A549 (cell line): ENCODE data around the gene OPALIN. TPM values are rescaled to one million over a fixed set of nuclear protein-coding genes. Genes with fewer than 3 reads are reported as not detected.

ENCODE experiments used
- ATAC-seq, 2 experiments: fragments of 200-7000 bp in 1 of 2; fragments of >200 bp in 1 of 2; cut with Nextera tagmentation in 1 of 2; cut with Tn5 transposase in 1 of 2; 3 replicates each; pipeline versions ENCODE4 v1.8.0 to v1.9.1; 2018 to 2020; ENCODE audit warnings: mild to moderate bottlenecking in 1 of 2, moderate library complexity in 1 of 2
- CTCF ChIA-PET: fragments of 300-600 bp; sonication (Branson Sonifier 250); formaldehyde crosslinking; extraction: SDS; loops from one replicate; lab custom pipeline; 2021; ENCODE audit warnings: antibody characterized with exemption, inconsistent platforms; lab: Yijun Ruan, JAX
- POLR2A ChIA-PET: fragments of 350-600 bp; formaldehyde crosslinking; extraction: SDS; loops from one replicate; lab custom pipeline; 2021; ENCODE audit warnings: antibody characterized with exemption, inconsistent platforms; lab: Yijun Ruan, JAX
- DNase-seq, 2 experiments: peaks; one replicate each; pipeline versions ENCODE4 v3.0.0 to v3.0.0-alpha.2; 2011 to 2016; ENCODE audit warnings: low read depth in 1 of 2, low spot score in 1 of 2
- FAIRE-seq: peaks from 2 replicates; lab custom pipeline; 2011; peaks lifted over from hg19 to GRCh38; lab: Jason Lieb, UNC
- H3K27ac ChIP-seq, 2 experiments: fragments of >200 bp; sonication (Bioruptor Twin); formaldehyde crosslinking; 3 replicates each; pipeline ENCODE4 v1.5.1; 2016 to 2017
- H3K4me1 ChIP-seq: fragments of >200 bp; sonication (Bioruptor Twin); formaldehyde crosslinking; 3 replicates; pipeline ENCODE4 v1.6.1; 2016
- H3K4me2 ChIP-seq: fragments of >200 bp; sonication (Bioruptor Twin); formaldehyde crosslinking; 3 replicates; pipeline ENCODE4 v1.6.1; 2016
- H3K4me3 ChIP-seq: fragments of >200 bp; sonication (Bioruptor Twin); formaldehyde crosslinking; 3 replicates; pipeline ENCODE4 v1.5.1; 2016
- H3K9me3 ChIP-seq: fragments of >200 bp; sonication (Bioruptor Twin); formaldehyde crosslinking; 3 replicates; pipeline ENCODE4 v1.6.1; 2016
- BCL3 ChIP-seq: fragments of >200 bp; sonication (Bioruptor Twin); formaldehyde crosslinking; IDR thresholded peaks from 3 replicates; pipeline ENCODE4 v1.6.1; 2016
- BHLHE40 ChIP-seq: IDR thresholded peaks from 2 replicates; pipeline ENCODE4 v1.6.1; 2012; ENCODE audit warnings: low read depth, low read length, inconsistent platforms
- CBX2 ChIP-seq: fragments of 200-600 bp; sonication (generic); IDR thresholded peaks from 2 replicates; pipeline ENCODE4 v1.6.1; 2016; ENCODE audit warnings: low read depth, mild to moderate bottlenecking, borderline replicate concordance
- CBX8 ChIP-seq: fragments of 200-600 bp; sonication (generic); IDR thresholded peaks from 2 replicates; pipeline ENCODE4 v1.6.1; 2016
- CHD4 ChIP-seq: fragments of 200-600 bp; sonication (generic); IDR thresholded peaks from 2 replicates; pipeline ENCODE4 v1.6.1; 2016; ENCODE audit warnings: antibody characterized with exemption, mild to moderate bottlenecking, borderline replicate concordance
- CTCF ChIP-seq: fragments of >200 bp; sonication (Bioruptor Twin); formaldehyde crosslinking; IDR thresholded peaks from 3 replicates; pipeline ENCODE4 v1.5.1; 2016
- EHMT2 ChIP-seq: fragments of 200-600 bp; sonication (generic); IDR thresholded peaks from 2 replicates; pipeline ENCODE4 v1.6.1; 2016; ENCODE audit warnings: antibody characterized with exemption, low read depth, mild to moderate bottlenecking, moderate library complexity
- FOSB ChIP-seq: fragments of 250-450 bp; sonication (Bioruptor Pico); IDR thresholded peaks from 2 replicates; pipeline ENCODE4 v1.5.0; 2020; ENCODE audit warnings: mild to moderate bottlenecking, moderate library complexity
- FOXS1 ChIP-seq: fragments of 250-450 bp; sonication (Bioruptor Pico); IDR thresholded peaks from 2 replicates; pipeline ENCODE4 v1.5.0; 2020; ENCODE audit warnings: mild to moderate bottlenecking, moderate library complexity
- GATA3 ChIP-seq: IDR thresholded peaks from 2 replicates; pipeline ENCODE4 v1.6.1; 2012; ENCODE audit warnings: borderline replicate concordance
- HDAC2 ChIP-seq: fragments of 200-600 bp; sonication (generic); IDR thresholded peaks from 2 replicates; pipeline ENCODE4 v1.6.1; 2016
- HEYL ChIP-seq: fragments of 250-450 bp; sonication (Bioruptor Pico); IDR thresholded peaks from 2 replicates; pipeline ENCODE4 v1.8.0; 2021; ENCODE audit warnings: mild to moderate bottlenecking, moderate library complexity
- HOXA7 ChIP-seq: fragments of 250-450 bp; sonication (Bioruptor Pico); IDR thresholded peaks from 2 replicates; pipeline ENCODE4 v1.5.0; 2020; ENCODE audit warnings: mild to moderate bottlenecking, moderate library complexity
- HOXB13 ChIP-seq: fragments of 250-450 bp; sonication (Bioruptor Pico); IDR thresholded peaks from 2 replicates; pipeline ENCODE4 v1.5.0; 2020; ENCODE audit warnings: low read depth, mild to moderate bottlenecking, moderate library complexity
- KDM5A ChIP-seq: fragments of 200-600 bp; sonication (generic); IDR thresholded peaks from 2 replicates; pipeline ENCODE4 v1.6.1; 2016; ENCODE audit warnings: antibody characterized with exemption, mild to moderate bottlenecking
- MAFK ChIP-seq: fragments of 450-650 bp; IDR thresholded peaks from 2 replicates; pipeline ENCODE4 v1.6.1; 2014; ENCODE audit not compliant: partially characterized antibody
- MAX ChIP-seq: IDR thresholded peaks from 2 replicates; pipeline ENCODE4 v1.6.1; 2012
- MAZ ChIP-seq: fragments of 150-350 bp; IDR thresholded peaks from 2 replicates; pipeline ENCODE4 v1.6.1; 2014; ENCODE audit warnings: antibody characterized with exemption, low read depth, low read length, borderline replicate concordance
- NFE2L2 ChIP-seq: fragments of 150-350 bp; conservative IDR thresholded peaks from 2 replicates; pipeline ENCODE4 v1.6.1; 2014; ENCODE audit warnings: low read length
- NPAS2 ChIP-seq: fragments of 250-450 bp; sonication (Bioruptor Pico); IDR thresholded peaks from 2 replicates; pipeline ENCODE4 v1.8.0; 2022; ENCODE audit warnings: mild to moderate bottlenecking, moderate library complexity, borderline replicate concordance
- POLR2AphosphoS2 ChIP-seq: conservative IDR thresholded peaks from 2 replicates; pipeline ENCODE4 v1.6.1; 2012; ENCODE audit warnings: low read length, improper control_type of control experiment, inconsistent platforms
- REST ChIP-seq: fragments of 200-600 bp; sonication (generic); IDR thresholded peaks from 2 replicates; pipeline ENCODE4 v1.6.1; 2016; ENCODE audit warnings: antibody characterized with exemption, mild to moderate bottlenecking, moderate library complexity
- RFX5 ChIP-seq: fragments of 450-650 bp; IDR thresholded peaks from 2 replicates; pipeline ENCODE4 v1.7.1; 2014; ENCODE audit warnings: antibody characterized with exemption, mild to moderate bottlenecking, moderate library complexity
- RNF2 ChIP-seq: fragments of 200-600 bp; sonication (generic); IDR thresholded peaks from 2 replicates; pipeline ENCODE4 v1.6.1; 2016; ENCODE audit warnings: low read depth, mild to moderate bottlenecking, antibody characterized with exemption, moderate library complexity, borderline replicate concordance
- SMC3 ChIP-seq: fragments of >200 bp; sonication (Bioruptor Twin); formaldehyde crosslinking; IDR thresholded peaks from 3 replicates; pipeline ENCODE4 v1.6.1; 2018; ENCODE audit warnings: inconsistent platforms
- TFCP2L1 ChIP-seq: fragments of 250-450 bp; sonication (Bioruptor Pico); IDR thresholded peaks from 2 replicates; pipeline ENCODE4 v1.5.0; 2021; ENCODE audit warnings: mild to moderate bottlenecking
- TP53 ChIP-seq: fragments of 250-450 bp; sonication (Bioruptor Pico); IDR thresholded peaks from 2 replicates; pipeline ENCODE4 v1.5.0; 2021; ENCODE audit warnings: mild to moderate bottlenecking, moderate library complexity
- ZC3H11A ChIP-seq: fragments of 450-650 bp; IDR thresholded peaks from 2 replicates; pipeline ENCODE4 v1.6.1; 2014; ENCODE audit warnings: antibody characterized with exemption, mild to moderate bottlenecking
- ZNF302 ChIP-seq: fragments of 250-450 bp; sonication (Bioruptor Pico); IDR thresholded peaks from 2 replicates; pipeline ENCODE4 v1.9.0; 2021; ENCODE audit warnings: inconsistent platforms, mild to moderate bottlenecking, moderate library complexity
- ZSCAN20 ChIP-seq: fragments of 250-450 bp; sonication (Bioruptor Pico); IDR thresholded peaks from 2 replicates; pipeline ENCODE4 v1.8.0; 2022; ENCODE audit warnings: mild to moderate bottlenecking, moderate library complexity
- WGBS: methylation state at CpG from one replicate; pipeline ENCODE4 v1.1.6; 2017; ENCODE audit errors: missing lambda C conversion rate; 5-methylcytosine and 5-hydroxymethylcytosine counted together
- polyA plus RNA-seq, 4 experiments: library from polyadenylated mRNA; depleted of rRNA in 3 of 4; stranded (reverse); fragments of >200 nt; fragmentation: RNase III in 1 of 4; extraction: RNeasy Plus Mini Kit Qiagen cat#74134 plus additional on column Dnase treatment in 1 of 4; gene quantifications; 2 replicates in 3 of 4; 3 replicates in 1 of 4; pipeline ENCODE4 v1.2.3, GENCODE V29; 2011 to 2017

The OPALIN gene
- polyA plus RNA-seq, 2 of the 4 experiments (the other 2 are of a cell fraction): not detected

- WGBS: 67% methylated on average over 5 of the region's 6 CpGs
- ChIA-PET CTCF (interaction anchor here (1.0 to 7.6 kb wide), 8 partner anchors 8 to 747 kb away, joined by 3 to 105 read pairs (median 6); partner anchors contain the start of gene TLL2), POLR2A (interaction anchor here (1.2 kb wide), 1 partner anchor 77 kb away, joined by 3 read pairs; no protein-coding TSS in a partner anchor)
- DNase-seq (no peak), ATAC-seq (no peak), FAIRE-seq (no peak)
- Histone ChIP-seq H3K27ac (no peak overlapping the region), H3K4me1 (no peaks in the 10 kb centered on the region), H3K9me3 (no peaks in the 10 kb centered on the region), H3K4me3 (no peak overlapping the region), H3K4me2 (no peak overlapping the region)
- TF ChIP-seq HEYL (CRISPR knock-in tag): no peak
- TF ChIP-seq HDAC2: no peak
- no peak for TF ChIP-seq HOXA7 (CRISPR knock-in tag)
- no peak for TF ChIP-seq GATA3
- no peak for TF ChIP-seq EHMT2
- TF ChIP-seq CHD4: no peak
- TF ChIP-seq ZC3H11A: no peak
- no peak for TF ChIP-seq RFX5
- TF ChIP-seq NFE2L2: no peak
- TF ChIP-seq NPAS2 (CRISPR knock-in tag): no peak
- no peak for TF ChIP-seq CBX8
- TF ChIP-seq POLR2AphosphoS2: no peak
- no peak for TF ChIP-seq BHLHE40
- TF ChIP-seq CTCF: no peak
- TF ChIP-seq TFCP2L1 (CRISPR knock-in tag): no peak
Measured at GRCh38 chr10:96377816-96378294, 19.1 kb upstream of the OPALIN start.

- DNase-seq: no peak
- H3K27ac ChIP-seq: no peak overlapping the region
- no peaks in the 10 kb centered on the region for H3K9me3 ChIP-seq
- H3K4me2 ChIP-seq: no peak overlapping the region
- POLR2A ChIA-PET: no interaction called here
- ATAC-seq: no peak
- no peak overlapping the region for H3K4me3 ChIP-seq
- CTCF ChIA-PET: interaction anchor here (1.1 to 7.6 kb wide), 9 partner anchors 9 to 137 kb away, joined by 3 to 105 read pairs (median 7); partner anchors contain the start of gene TLL2
- no peaks in the 10 kb centered on the region for H3K4me1 ChIP-seq
- TF ChIP-seq ZNF302 (CRISPR knock-in tag) (no peak), MAX (no peak), BCL3 (no peak), MAZ (no peak), REST (no peak), RNF2 (no peak), TP53 (CRISPR knock-in tag) (no peak), FOXS1 (CRISPR knock-in tag) (no peak), HOXA7 (CRISPR knock-in tag) (no peak), CBX2 (no peak), CTCF (no peak), KDM5A (no peak), BHLHE40 (no peak), SMC3 (no peak), MAFK (no peak), CHD4 (no peak), ZSCAN20 (CRISPR knock-in tag) (no peak), HOXB13 (CRISPR knock-in tag) (no peak), RFX5 (no peak), FOSB (CRISPR knock-in tag) (no peak)
- FAIRE-seq: no peak
- 30% methylated on average over 7 of the region's 7 CpGs for WGBS
Measured at GRCh38 chr10:96376483-96376882, 17.7 kb upstream of the OPALIN start.
